Transverse colon (tissue), 3 donors: ENCODE results near the gene MAGEC3.

Source experiments
- POLR2A ChIP-seq: fragments of 450-650 bp; IDR thresholded peaks from one replicate; pipeline ENCODE4 v1.6.1; 2016; ENCODE audit warnings: antibody characterized with exemption, mild to moderate bottlenecking, moderate library complexity
- TF ChIP-seq, protein P1 (sequence below), 5 experiments: fragments of 200-600 bp in 3 of 5; fragments of 450-650 bp in 2 of 5; sonication (generic) in 3 of 5; IDR thresholded peaks; 1 replicate in 2 of 5; 2 replicates in 3 of 5; pipeline ENCODE4 v1.5.1; 2016 to 2017; ENCODE audit warnings: antibody characterized with exemption in 5 of 5, inconsistent platforms in 3 of 5, mild to moderate bottlenecking in 2 of 5, moderate library complexity in 1 of 5

DNA sequence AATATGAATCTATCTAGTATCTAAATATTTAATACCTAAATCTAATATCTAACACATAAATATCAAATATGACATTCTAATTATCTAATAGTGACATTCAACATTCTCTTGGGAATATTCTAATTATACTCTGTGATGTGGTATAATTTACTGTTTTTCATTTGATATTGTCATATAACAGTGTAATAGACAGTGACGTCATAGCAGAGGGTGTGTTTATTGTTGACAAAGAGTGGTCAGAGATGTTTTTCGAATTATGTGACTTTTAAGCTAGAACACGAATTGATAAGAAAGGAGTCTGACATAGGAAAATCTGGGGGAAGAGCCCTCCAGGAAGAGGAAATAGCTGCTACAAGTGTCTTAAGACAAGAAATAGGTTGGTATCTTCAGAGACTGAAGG lies 5.9 kb upstream of the MAGEC3 start:
- TF ChIP-seq, protein P1, sequence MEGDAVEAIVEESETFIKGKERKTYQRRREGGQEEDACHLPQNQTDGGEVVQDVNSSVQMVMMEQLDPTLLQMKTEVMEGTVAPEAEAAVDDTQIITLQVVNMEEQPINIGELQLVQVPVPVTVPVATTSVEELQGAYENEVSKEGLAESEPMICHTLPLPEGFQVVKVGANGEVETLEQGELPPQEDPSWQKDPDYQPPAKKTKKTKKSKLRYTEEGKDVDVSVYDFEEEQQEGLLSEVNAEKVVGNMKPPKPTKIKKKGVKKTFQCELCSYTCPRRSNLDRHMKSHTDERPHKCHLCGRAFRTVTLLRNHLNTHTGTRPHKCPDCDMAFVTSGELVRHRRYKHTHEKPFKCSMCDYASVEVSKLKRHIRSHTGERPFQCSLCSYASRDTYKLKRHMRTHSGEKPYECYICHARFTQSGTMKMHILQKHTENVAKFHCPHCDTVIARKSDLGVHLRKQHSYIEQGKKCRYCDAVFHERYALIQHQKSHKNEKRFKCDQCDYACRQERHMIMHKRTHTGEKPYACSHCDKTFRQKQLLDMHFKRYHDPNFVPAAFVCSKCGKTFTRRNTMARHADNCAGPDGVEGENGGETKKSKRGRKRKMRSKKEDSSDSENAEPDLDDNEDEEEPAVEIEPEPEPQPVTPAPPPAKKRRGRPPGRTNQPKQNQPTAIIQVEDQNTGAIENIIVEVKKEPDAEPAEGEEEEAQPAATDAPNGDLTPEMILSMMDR (IDR thresholded peaks at IDR 0.05) = no peak
- no peak for TF ChIP-seq POLR2A
